BLaER1 treated with 17β-estradiol and CSF1 and Interleukin-3, amounts not matched to agents 10 nM and 100 nM (cell line): ENCODE measurements around the gene ZMYND8.

Experiments
- H3K27ac ChIP-seq, 11 experiments: shearing (Covaris generic); formaldehyde crosslinking; 2 replicates each; pipeline ENCODE4 v1.8.1; 2022
- H3K27me3 ChIP-seq, 11 experiments: shearing (Covaris generic); formaldehyde crosslinking; 2 replicates each; pipeline ENCODE4 v1.8.1; 2022
- H3K36me3 ChIP-seq, 11 experiments: shearing (Covaris generic); formaldehyde crosslinking; 2 replicates each; pipeline ENCODE4 v1.8.1; 2022
- H3K4me1 ChIP-seq, 10 experiments: shearing (Covaris generic); formaldehyde crosslinking; 2 replicates each; pipeline ENCODE4 v1.8.1; 2022
- H3K4me2 ChIP-seq, 11 experiments: shearing (Covaris generic); formaldehyde crosslinking; 2 replicates each; pipeline ENCODE4 v1.8.1; 2022
- H3K4me3 ChIP-seq, 10 experiments: shearing (Covaris generic); formaldehyde crosslinking; 2 replicates each; pipeline ENCODE4 v1.8.1; 2022
- H3K9ac ChIP-seq, 11 experiments: shearing (Covaris generic); formaldehyde crosslinking; 2 replicates each; pipeline ENCODE4 v1.8.1; 2022
- H3K9me3 ChIP-seq, 11 experiments: shearing (Covaris generic); formaldehyde crosslinking; replicated peaks in 1 of 11; 2 replicates each; pipeline ENCODE4 v1.8.1; 2022
- H4K20me1 ChIP-seq, 11 experiments: shearing (Covaris generic); formaldehyde crosslinking; 2 replicates each; pipeline ENCODE4 v1.8.1; 2022
- Cebpa-rat ChIP-seq, 11 experiments: shearing (Covaris generic); IDR thresholded peaks; 2 replicates each; pipeline ENCODE4 v1.8.1; 2022

Gene ZMYND8

GRCh38 chr20:47347661-47348435 is 8.7 kb downstream of the ZMYND8 start:
- no peak for TF ChIP-seq Cebpa-rat (IDR thresholded peaks at IDR 0.05)
- peak overlapping the region in 9 of 11 experiments; percentile 1 to 49 (median 24); a peak in 11 of 22 replicates for H3K9ac ChIP-seq
- peaks cover 65 to 93% (median 70%) of the 10 kb centered on the region in 10 experiments for H3K4me1 ChIP-seq

GRCh38 chr20:47346172-47346571 is 10.3 kb downstream of the ZMYND8 start:
- H3K27ac ChIP-seq: peak overlapping the region in 9 of 11 experiments; percentile 15 to 99 (median 47); a peak in 13 of 22 replicates
- no peaks in the 10 kb centered on the region for H3K9me3 ChIP-seq
- H3K27me3 ChIP-seq: no peaks in the 10 kb centered on the region
- no peak for TF ChIP-seq Cebpa-rat (IDR thresholded peaks at IDR 0.05)
- peak overlapping the region in 3 of 11 experiments; percentile 2 to 22 (median 16); a peak in 3 of 22 replicates for H3K9ac ChIP-seq
- H3K4me1 ChIP-seq: peaks cover 48 to 76% (median 53%) of the 10 kb centered on the region in 10 experiments
- H3K4me3 ChIP-seq: no peak overlapping the region
- peak overlapping the region in 9 of 11 experiments; percentile 0 to 99 (median 94); a peak in 13 of 22 replicates for H3K4me2 ChIP-seq
- peaks cover 16 to 91% (median 81%) of the 10 kb centered on the region in 11 experiments; a peak in 20 of 22 replicates for H4K20me1 ChIP-seq
- H3K36me3 ChIP-seq: peaks cover 69 to 87% (median 84%) of the 10 kb centered on the region in 11 experiments

More at GRCh38 chr20:47347661-47348435, 8.7 kb downstream of the ZMYND8 start:
- H3K9me3 ChIP-seq: no peaks in the 10 kb centered on the region
- no peaks in the 10 kb centered on the region for H3K27me3 ChIP-seq
- peak overlapping the region; percentile 43 to 100 (median 96); a peak in 21 of 22 replicates for H3K27ac ChIP-seq
- peak overlapping the region; percentile 90 to 100 (median 97) for H3K4me2 ChIP-seq
- H3K36me3 ChIP-seq: peaks cover 52 to 74% (median 69%) of the 10 kb centered on the region in 11 experiments
- H4K20me1 ChIP-seq: peaks cover 16 to 82% (median 65%) of the 10 kb centered on the region in 11 experiments; a peak in 18 of 22 replicates
- H3K4me3 ChIP-seq: 0 out of 20 replicates have a peak overlapping the region, but pooled peaks of 1 of the 10 experiments have one; percentile 15

GRCh38 chr20:47345214-47345613 is 11.3 kb downstream of the ZMYND8 start:
- Histone ChIP-seq H3K4me1 (peaks cover 41 to 67% (median 48%) of the 10 kb centered on the region in 10 experiments), H4K20me1 (peaks cover 23 to 96% (median 91%) of the 10 kb centered on the region in 11 experiments; a peak in 21 of 22 replicates)
- TF ChIP-seq Cebpa-rat (IDR thresholded peaks at IDR 0.05): no peak

GRCh38 chr20:47343007-47343472 is 13.5 kb downstream of the ZMYND8 start:
- H3K27ac ChIP-seq: no peak overlapping the region
- H3K4me1 ChIP-seq: peaks cover 27 to 54% (median 36%) of the 10 kb centered on the region in 10 experiments
- peaks cover 39 to 96% (median 93%) of the 10 kb centered on the region in 11 experiments; a peak in 21 of 22 replicates for H4K20me1 ChIP-seq
- H3K27me3 ChIP-seq: no peaks in the 10 kb centered on the region
- H3K4me3 ChIP-seq: no peak overlapping the region
- H3K36me3 ChIP-seq: peaks cover 93 to 98% (median 96%) of the 10 kb centered on the region in 11 experiments
- H3K4me2 ChIP-seq: peak overlapping the region in 1 of 11 experiments; percentile 35; a peak in 1 of 22 replicates
- TF ChIP-seq Cebpa-rat (IDR thresholded peaks at IDR 0.05): no peak
- H3K9ac ChIP-seq: no peak overlapping the region
- H3K9me3 ChIP-seq: no peaks in the 10 kb centered on the region

More at GRCh38 chr20:47345214-47345613, 11.3 kb downstream of the ZMYND8 start:
- no peak overlapping the region for H3K4me3 ChIP-seq
- no peak overlapping the region for H3K27ac ChIP-seq
- peaks cover 78 to 97% (median 93%) of the 10 kb centered on the region in 11 experiments for H3K36me3 ChIP-seq
- no peak overlapping the region for H3K4me2 ChIP-seq
- H3K9ac ChIP-seq: no peak overlapping the region
- H3K9me3 ChIP-seq: no peaks in the 10 kb centered on the region
- H3K27me3 ChIP-seq: no peaks in the 10 kb centered on the region

- Histone ChIP-seq H3K36me3 (peaks cover 86 to 100% (median 98%) of the 10 kb centered on the region in 11 experiments), H3K4me1 (peaks cover 8 to 38% (median 25%) of the 10 kb centered on the region in 10 experiments; a peak in 18 of 20 replicates), H3K9ac (no peak overlapping the region), H3K27ac (no peak overlapping the region), H3K4me2 (no peak overlapping the region), H3K9me3 (no peaks in the 10 kb centered on the region), H4K20me1 (peaks cover 78 to 100% (median 100%) of the 10 kb centered on the region in 11 experiments), H3K27me3 (no peaks in the 10 kb centered on the region), H3K4me3 (no peak overlapping the region)
- TF ChIP-seq Cebpa-rat (IDR thresholded peaks at IDR 0.05): no peak
Observed at GRCh38 chr20:47338131-47338628, 18.3 kb downstream of the ZMYND8 start.

GRCh38 chr20:47337413-47337812 is 19.1 kb downstream of the ZMYND8 start:
- TF ChIP-seq Cebpa-rat (IDR thresholded peaks at IDR 0.05): no peak
- Histone ChIP-seq H3K4me1 (peaks cover 8 to 43% (median 27%) of the 10 kb centered on the region in 10 experiments; a peak in 18 of 20 replicates), H3K9ac (no peak overlapping the region), H3K36me3 (peaks cover 86 to 100% (median 98%) of the 10 kb centered on the region in 11 experiments), H3K9me3 (no peaks in the 10 kb centered on the region), H3K4me2 (no peak overlapping the region), H3K27ac (no peak overlapping the region), H3K27me3 (no peaks in the 10 kb centered on the region), H3K4me3 (no peak overlapping the region), H4K20me1 (peaks cover 86 to 100% (median 100%) of the 10 kb centered on the region in 11 experiments)

- H3K9me3 ChIP-seq: no peaks in the 10 kb centered on the region
- H3K9ac ChIP-seq: no peak overlapping the region
- H3K4me1 ChIP-seq: peaks cover 8 to 54% (median 32%) of the 10 kb centered on the region in 10 experiments; a peak in 18 of 20 replicates
- peaks cover 95 to 100% (median 100%) of the 10 kb centered on the region in 11 experiments for H4K20me1 ChIP-seq
- H3K4me3 ChIP-seq: no peak overlapping the region
- H3K27ac ChIP-seq: 0 out of 22 replicates have a peak overlapping the region, but pooled peaks of 1 of the 11 experiments have one; percentile 12
- H3K36me3 ChIP-seq: peaks cover 78 to 100% (median 98%) of the 10 kb centered on the region in 11 experiments
- no peak overlapping the region for H3K4me2 ChIP-seq
- no peak for TF ChIP-seq Cebpa-rat (IDR thresholded peaks at IDR 0.05)
- no peaks in the 10 kb centered on the region for H3K27me3 ChIP-seq
Observed at GRCh38 chr20:47336129-47336754, 20.3 kb downstream of the ZMYND8 start.
